Measurements from ENCODE around the gene FTO. TPM values are rescaled to one million over a fixed set of nuclear protein-coding genes. Genes with fewer than 3 reads are reported as not detected.

The FTO gene
- total RNA-seq, 6 experiments from 2014 or later, result 93.7 to 107 (median 105) TPM

DNA sequence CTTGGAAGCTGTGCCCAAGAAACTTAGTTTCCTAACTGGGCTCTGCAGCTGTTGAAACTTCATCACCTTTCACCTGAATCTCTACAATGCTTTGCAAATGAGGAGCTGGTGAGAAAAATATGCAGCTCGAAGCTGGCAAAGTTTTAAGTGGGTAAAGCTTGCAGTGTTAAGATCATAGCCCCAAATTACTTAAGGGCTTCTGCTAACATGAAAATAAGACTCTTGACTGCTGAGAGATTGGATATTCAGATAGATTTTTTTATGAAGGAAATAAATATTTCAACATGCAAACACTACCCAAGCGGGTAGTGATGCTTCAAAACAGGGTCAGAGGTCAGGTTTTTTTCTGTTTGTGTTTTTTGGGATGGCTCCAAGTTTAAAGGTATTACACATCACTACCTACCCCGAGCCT is 278.7 kb downstream of the FTO start:
- peaks cover 5% of the 10 kb centered on the region for H3K4me1 Mint-ChIP-seq (ENCODE audit: low read depth)
- H3K27me3 Mint-ChIP-seq (ENCODE audit: insufficient read depth), result no peaks in the 10 kb centered on the region
- no peak for DNase-seq
- no peak overlapping the region for H3K27ac Mint-ChIP-seq
- no peaks in the 10 kb centered on the region for H3K9me3 Mint-ChIP-seq
- H3K36me3 Mint-ChIP-seq (ENCODE audit: low read depth), result no peaks in the 10 kb centered on the region
- no peak overlapping the region for H3K4me3 Mint-ChIP-seq
- TF ChIP-seq, protein P1, sequence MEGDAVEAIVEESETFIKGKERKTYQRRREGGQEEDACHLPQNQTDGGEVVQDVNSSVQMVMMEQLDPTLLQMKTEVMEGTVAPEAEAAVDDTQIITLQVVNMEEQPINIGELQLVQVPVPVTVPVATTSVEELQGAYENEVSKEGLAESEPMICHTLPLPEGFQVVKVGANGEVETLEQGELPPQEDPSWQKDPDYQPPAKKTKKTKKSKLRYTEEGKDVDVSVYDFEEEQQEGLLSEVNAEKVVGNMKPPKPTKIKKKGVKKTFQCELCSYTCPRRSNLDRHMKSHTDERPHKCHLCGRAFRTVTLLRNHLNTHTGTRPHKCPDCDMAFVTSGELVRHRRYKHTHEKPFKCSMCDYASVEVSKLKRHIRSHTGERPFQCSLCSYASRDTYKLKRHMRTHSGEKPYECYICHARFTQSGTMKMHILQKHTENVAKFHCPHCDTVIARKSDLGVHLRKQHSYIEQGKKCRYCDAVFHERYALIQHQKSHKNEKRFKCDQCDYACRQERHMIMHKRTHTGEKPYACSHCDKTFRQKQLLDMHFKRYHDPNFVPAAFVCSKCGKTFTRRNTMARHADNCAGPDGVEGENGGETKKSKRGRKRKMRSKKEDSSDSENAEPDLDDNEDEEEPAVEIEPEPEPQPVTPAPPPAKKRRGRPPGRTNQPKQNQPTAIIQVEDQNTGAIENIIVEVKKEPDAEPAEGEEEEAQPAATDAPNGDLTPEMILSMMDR (IDR thresholded peaks at IDR 0.05), result no peak

DNA sequence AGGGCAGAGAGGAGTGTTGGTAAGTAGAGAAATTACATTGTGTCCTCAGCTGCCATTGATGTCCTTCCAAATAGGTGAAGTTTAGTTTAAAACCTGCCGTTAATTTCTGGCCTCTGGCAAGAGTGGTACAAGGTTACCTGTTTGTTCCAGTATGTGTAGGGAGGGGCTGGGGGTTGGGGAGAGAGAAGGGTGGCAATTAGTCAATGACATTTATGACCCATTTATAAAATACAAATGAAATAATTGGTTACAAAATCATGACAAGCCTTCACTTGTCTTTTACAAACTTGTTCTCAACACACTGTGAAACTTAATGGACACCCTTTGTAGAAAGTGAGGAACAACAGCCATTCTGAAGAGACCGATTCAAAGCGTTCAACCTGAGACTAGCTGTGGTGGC is 281.0 kb downstream of the FTO start:
- H3K4me1 Mint-ChIP-seq (ENCODE audit: low read depth), result no peaks in the 10 kb centered on the region
- H3K36me3 Mint-ChIP-seq (ENCODE audit: low read depth), result no peaks in the 10 kb centered on the region
- H3K27me3 Mint-ChIP-seq (ENCODE audit: insufficient read depth), result no peaks in the 10 kb centered on the region; the same call in 1 of the 2 replicates
- no peak for DNase-seq
- H3K9me3 Mint-ChIP-seq, result no peaks in the 10 kb centered on the region
- TF ChIP-seq, protein P1 (IDR thresholded peaks at IDR 0.05), result no peak
- H3K27ac Mint-ChIP-seq, result no peak overlapping the region
- H3K4me3 Mint-ChIP-seq, result no peak overlapping the region

DNA sequence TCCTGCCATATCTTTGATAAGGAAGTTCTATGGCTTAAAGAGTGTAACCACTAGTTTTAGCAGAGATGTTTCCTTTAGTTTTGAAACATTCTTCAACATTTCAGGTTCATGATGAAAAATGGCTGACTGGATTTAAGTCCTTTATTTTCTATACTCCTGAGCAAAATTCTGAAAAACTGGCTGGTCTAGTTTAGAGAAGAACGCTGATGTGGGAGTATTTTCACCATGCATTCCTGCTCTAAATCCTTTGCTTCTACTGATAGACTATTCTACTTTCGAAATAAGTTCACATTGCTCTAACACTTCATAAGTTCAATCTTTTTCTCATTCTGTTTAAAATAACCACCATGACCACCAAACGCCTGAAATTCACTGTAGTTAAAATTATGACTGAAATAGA is 281.9 kb downstream of the FTO start:
- Mint-ChIP-seq H3K4me1 (ENCODE audit: low read depth) (peaks cover 2% of the 10 kb centered on the region), H3K4me3 (no peak overlapping the region), H3K9me3 (no peaks in the 10 kb centered on the region), H3K27ac (no peak overlapping the region), H3K36me3 (ENCODE audit: low read depth) (no peaks in the 10 kb centered on the region), H3K27me3 (ENCODE audit: insufficient read depth) (no peaks in the 10 kb centered on the region; the same call in 1 of the 2 replicates)
- TF ChIP-seq, protein P1 (IDR thresholded peaks at IDR 0.05), result no peak
- no peak for DNase-seq

DNA sequence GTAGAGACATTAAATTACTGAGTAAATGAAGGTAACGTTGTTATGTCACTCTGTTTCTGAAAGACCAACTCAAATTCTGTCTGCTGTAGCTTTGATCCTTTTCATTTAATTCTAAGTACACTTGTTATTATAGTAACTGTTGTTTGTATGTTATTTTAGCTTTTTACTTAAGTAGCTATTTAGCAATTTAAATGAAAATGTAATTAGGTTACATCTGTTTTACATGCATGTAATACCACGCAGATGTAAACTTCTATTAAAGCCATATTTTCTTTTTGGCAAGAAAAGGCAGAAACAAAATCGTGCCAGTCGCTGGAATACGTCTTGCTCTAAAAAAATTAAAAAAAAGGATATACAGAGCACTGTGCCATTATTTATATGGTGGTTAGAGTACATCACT is 282.8 kb downstream of the FTO start:
- Mint-ChIP-seq H3K36me3 (ENCODE audit: low read depth) (no peaks in the 10 kb centered on the region), H3K4me1 (ENCODE audit: low read depth) (peaks cover 11% of the 10 kb centered on the region), H3K9me3 (no peaks in the 10 kb centered on the region), H3K4me3 (no peak overlapping the region), H3K27me3 (ENCODE audit: insufficient read depth) (no peaks in the 10 kb centered on the region; the same call in 1 of the 2 replicates), H3K27ac (no peak overlapping the region)
- TF ChIP-seq, protein P1 (IDR thresholded peaks at IDR 0.05), result no peak
- no peak for DNase-seq

DNA sequence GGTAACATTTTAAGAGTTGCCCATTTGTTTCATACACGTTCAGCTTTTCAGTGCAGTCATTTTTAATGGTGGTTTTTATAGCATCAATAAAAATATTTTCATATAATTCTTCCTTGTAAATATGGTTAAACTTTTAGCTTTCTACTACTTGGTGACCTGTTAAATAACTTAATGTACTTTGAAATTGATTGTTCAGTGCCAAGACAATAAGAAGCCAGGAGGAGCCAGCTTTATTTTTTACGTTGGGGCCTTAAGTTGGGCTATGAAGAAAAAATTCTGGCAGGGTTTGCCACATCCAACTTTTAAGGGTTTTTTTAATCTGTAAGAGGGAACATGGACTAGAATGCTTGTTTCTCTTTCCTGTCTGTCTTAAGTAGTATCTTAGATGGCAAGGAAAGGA is 284.2 kb downstream of the FTO start:
- H3K27ac Mint-ChIP-seq, result no peak overlapping the region
- TF ChIP-seq, protein P1 (IDR thresholded peaks at IDR 0.05), result no peak
- no peaks in the 10 kb centered on the region for H3K36me3 Mint-ChIP-seq (ENCODE audit: low read depth)
- no peaks in the 10 kb centered on the region for H3K9me3 Mint-ChIP-seq
- DNase-seq, result no peak
- peaks cover 19% of the 10 kb centered on the region for H3K4me1 Mint-ChIP-seq (ENCODE audit: low read depth)
- H3K27me3 Mint-ChIP-seq (ENCODE audit: insufficient read depth), result no peaks in the 10 kb centered on the region; the same call in 1 of the 2 replicates
- H3K4me3 Mint-ChIP-seq, result no peak overlapping the region

DNA sequence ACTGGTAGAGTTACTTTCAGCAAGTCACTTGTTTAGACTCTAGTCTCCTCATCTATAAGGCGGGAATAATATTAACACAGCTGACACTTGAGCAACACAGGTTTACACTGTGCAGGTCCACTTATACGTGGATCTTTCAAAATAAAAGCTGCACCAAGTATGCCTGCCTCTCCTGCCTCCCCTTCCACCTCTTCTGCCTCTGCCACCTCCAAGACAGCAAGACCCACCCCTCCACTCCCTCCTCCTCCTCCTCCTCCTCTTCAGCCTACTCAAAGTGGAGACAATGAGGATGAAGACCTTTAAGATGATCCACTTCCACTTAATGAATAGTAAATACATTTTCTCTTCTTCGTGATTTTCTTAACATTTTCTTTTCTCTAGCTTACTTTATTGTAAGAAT is 285.6 kb downstream of the FTO start:
- TF ChIP-seq, protein P1 (IDR thresholded peaks at IDR 0.05), result no peak
- Mint-ChIP-seq H3K27ac (no peak overlapping the region), H3K27me3 (ENCODE audit: insufficient read depth) (no peaks in the 10 kb centered on the region; the same call in 1 of the 2 replicates), H3K4me1 (ENCODE audit: low read depth) (peaks cover 19% of the 10 kb centered on the region), H3K9me3 (no peaks in the 10 kb centered on the region), H3K36me3 (ENCODE audit: low read depth) (no peaks in the 10 kb centered on the region), H3K4me3 (no peak overlapping the region)
- no peak for DNase-seq

All from HFFc6 (cell line).